ENCODE measurements around the gene SLC1A2.

DNA sequence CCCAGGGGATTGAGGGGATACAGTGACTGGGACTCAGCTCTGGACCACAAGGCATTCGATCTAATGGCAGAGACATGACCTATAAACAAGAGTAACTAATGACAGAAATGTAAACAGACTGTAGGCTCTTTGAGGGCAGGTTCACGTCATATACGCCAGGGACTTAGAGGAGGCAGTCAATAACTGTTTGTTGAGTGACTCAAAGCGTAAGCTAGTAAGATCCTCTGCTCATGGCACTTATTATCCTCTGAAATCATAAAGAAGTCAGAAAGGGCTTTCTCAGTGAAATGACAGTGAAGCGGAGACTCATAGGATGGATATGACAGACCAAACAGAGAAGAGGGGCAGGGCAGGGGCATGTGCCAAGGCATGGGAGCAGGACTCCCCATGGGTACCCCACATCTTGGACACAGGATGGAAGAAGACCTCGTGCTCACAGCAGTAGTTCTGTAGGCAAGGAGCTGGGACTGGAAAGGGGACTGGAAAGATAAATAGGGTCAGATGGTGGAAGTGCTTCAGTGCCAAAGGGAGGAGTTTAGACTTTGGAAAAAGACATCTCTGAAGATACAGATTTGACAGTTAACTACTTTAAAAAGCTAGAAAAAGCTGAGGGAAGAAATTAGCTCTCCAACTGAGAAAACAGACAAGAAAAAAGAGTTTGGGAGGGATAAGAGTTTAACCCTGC lies 72.7 kb downstream of the SLC1A2 start:
- no peak for TF ChIP-seq SP1 (IDR thresholded peaks at IDR 0.05)
- no peak for TF ChIP-seq L3MBTL2 (conservative IDR thresholded peaks at IDR 0.05)
- TF ChIP-seq ARNT (IDR thresholded peaks at IDR 0.05), result no peak
- TF ChIP-seq TARDBP (IDR thresholded peaks at IDR 0.05), result no peak
- no peak for TF ChIP-seq FOXK2 (IDR thresholded peaks at IDR 0.05)
- no peak for TF ChIP-seq FOXA1 (IDR thresholded peaks at IDR 0.05)
- no peak for TF ChIP-seq ELF4 (IDR thresholded peaks at IDR 0.05)
- TF ChIP-seq, protein P1, sequence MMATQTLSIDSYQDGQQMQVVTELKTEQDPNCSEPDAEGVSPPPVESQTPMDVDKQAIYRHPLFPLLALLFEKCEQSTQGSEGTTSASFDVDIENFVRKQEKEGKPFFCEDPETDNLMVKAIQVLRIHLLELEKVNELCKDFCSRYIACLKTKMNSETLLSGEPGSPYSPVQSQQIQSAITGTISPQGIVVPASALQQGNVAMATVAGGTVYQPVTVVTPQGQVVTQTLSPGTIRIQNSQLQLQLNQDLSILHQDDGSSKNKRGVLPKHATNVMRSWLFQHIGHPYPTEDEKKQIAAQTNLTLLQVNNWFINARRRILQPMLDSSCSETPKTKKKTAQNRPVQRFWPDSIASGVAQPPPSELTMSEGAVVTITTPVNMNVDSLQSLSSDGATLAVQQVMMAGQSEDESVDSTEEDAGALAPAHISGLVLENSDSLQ (IDR thresholded peaks at IDR 0.05), result no peak
- no peak for TF ChIP-seq FOXM1 (IDR thresholded peaks at IDR 0.05; ENCODE audit: borderline replicate concordance)

Data from HEK293T (cell line).